HG02623 (cell line): ENCODE results near the gene PKD2L1.
"Not testable (repeated sequence)": the region's sequence is repeated elsewhere in the genome, so short reads cannot be mapped to it uniquely, and the experiment has no call there.

Experiments used
- ATAC-seq: cut with Tn5 transposase; IDR thresholded peaks from one replicate; pipeline ENCODE4 v1.9.1; 2021; ENCODE audit warnings: moderate library complexity; ENCODE audit not compliant: unreplicated experiment

PKD2L1 gene

GRCh38 chr10:100287756-100288155 lies 42.3 kb downstream of the PKD2L1 start:
- ATAC-seq = no peak

- peak; percentile 94 for ATAC-seq
Observed at GRCh38 chr10:100286051-100287033, 43.7 kb downstream of the PKD2L1 start, which contains the start of gene BLOC1S2. TSS of gene BLOC1S2 (minus strand) at chr10:100286680. CDS start at chr10:100286659, 21 bp downstream.

- ATAC-seq = not testable (repeated sequence)
Observed at GRCh38 chr10:100285326-100285725, 44.7 kb downstream of the PKD2L1 start.

- no peak for ATAC-seq
Observed at GRCh38 chr10:100282907-100283306, 47.1 kb downstream of the PKD2L1 start.

DNA sequence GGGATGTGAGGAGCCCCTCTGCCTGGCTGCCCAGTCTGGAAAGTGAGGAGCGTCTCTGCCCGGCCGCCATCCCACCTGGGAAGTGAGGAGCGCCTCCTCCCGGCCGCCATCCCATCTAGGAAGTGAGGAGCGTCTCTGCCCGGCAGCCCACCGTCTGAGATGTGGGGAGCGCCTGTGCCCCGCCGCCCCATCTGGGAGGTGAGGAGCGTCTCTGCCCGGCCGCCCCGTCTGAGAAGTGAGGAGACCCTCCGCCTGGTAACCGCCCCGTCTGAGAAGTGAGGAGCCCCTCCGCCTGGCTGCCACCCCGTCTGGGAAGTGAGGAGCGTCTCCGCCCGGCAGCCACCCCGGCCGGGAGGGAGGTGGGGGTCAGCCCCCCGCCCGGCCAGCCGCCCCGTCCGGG lies 53.1 kb downstream of the PKD2L1 start:
- ATAC-seq = not testable (repeated sequence)

DNA sequence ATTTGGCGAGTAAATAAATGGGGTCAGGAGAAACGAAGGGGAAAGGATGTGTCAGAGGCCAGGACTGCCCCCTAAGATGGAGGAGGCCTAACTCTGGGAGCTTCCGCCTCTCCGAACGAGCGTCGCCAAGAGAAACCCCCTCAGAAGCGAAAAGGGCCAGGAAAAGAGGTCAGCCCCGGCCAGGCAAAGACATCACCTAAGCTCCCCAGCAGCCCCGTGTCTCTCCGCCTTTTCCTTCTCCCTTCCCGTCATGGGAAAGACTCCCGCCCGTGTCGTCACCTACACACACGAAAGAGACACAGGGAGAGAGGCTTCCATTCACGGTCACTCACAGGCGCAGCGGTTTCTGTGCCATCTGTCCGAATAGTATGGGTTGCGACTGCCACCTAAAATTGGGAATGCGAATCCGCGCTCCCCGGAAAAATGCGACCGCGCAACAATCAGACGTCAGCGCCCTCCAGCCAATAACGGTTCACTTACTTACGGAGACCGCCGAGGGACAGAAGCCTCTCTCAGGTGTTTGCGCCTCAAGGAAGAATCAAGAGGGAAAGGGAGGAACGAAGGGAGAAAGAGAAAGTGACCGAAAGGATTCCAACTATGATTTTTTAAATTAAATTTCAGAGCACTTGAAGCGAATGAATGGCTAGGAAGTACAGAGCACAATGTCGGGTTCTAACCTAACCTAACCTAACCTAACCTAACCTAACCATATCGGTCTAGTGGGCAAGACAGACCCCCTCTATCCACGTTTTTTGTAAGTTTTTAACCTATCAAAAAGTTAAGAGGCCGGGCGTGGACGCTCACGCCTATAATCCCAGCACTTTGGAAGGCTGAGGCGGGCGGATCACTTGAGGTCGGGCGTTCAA lies 62.6 kb downstream of the PKD2L1 start, which contains the start of gene CWF19L1:
Gene CWF19L1, minus strand, starts transcription at position 400 of the 866 bp plus-strand sequence. Its CDS starts 45 bp downstream, at position 355.
- peak; percentile 77 for ATAC-seq

- no peak for ATAC-seq
Observed at GRCh38 chr10:100265821-100266485, 64.1 kb downstream of the PKD2L1 start.

- ATAC-seq = no peak
Observed at GRCh38 chr10:100254191-100254590, 75.8 kb downstream of the PKD2L1 start.

GRCh38 chr10:100253041-100253440 lies 77.0 kb downstream of the PKD2L1 start:
- ATAC-seq = no peak

DNA sequence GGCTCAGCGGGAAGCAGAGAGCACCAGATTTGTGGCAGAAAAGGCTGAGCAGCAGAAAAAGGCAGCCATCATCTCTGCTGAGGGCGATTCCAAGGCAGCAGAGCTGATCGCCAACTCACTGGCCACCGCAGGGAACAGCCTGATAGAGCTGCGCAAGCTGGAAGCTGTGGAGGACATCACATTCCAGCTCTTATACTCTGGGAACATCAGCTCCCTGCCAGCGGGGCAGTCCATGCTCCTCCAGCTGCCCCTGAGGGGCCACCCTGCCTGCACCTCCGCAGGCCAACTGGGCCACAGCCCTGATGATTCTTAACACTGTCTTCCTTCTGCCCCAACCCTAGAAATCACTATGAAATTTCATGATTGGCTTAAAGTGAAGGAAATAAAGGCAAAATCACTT lies 81.2 kb downstream of the PKD2L1 start:
- no peak for ATAC-seq

DNA sequence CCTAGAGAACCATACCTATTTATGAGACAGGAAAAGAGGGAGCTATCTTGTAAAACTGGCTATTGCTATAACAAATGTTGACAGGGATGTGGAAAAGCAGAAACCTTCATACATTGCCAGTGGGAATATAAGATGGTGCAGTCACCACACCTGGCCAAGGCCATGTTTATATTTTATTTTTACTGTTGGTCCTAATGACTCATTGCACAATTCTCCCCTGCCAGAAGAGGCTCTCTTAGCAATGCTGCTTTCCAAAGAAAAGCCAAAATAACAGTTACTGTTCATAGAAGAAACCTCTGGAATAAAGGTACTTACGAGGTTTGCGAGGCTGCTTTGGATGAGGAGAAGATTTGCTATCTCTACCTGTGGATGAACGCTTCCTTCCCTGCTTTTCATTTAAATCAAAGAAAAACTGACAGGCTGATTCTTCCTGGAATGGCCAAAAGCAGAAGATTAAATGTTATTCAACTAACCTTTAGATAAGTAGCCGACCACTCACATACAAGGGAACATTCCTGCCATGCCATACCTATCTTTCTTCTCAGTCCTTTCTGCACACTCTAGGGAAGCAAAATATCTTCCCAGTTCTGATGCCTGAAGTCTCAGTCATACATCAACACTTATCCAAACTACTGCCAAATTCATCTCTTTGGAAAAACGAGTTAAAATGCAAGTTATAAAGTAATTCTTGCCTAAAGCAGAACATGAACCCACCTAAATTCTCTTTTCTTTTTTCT lies 84.4 kb downstream of the PKD2L1 start:
- no peak for ATAC-seq

DNA sequence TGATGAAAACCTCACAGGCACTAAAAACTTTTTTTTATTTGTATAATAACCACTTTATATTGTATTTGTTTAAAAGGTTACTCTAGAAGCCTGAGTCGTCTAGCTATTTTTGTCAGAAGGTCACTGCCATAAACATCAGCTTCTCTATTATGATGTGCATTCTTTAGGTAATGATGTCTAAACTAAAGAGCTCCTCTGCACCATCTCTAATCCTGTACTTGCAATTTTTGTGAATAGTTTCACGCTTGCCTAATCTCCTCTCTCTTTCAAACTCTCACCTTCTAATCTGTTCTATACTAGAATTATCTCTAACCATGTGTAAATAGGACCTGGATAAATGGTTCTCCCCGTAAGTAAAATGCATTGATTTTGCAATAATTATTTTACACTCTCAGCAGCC lies 90.2 kb downstream of the PKD2L1 start:
- no peak for ATAC-seq

GRCh38 chr10:100238429-100238828 lies 91.6 kb downstream of the PKD2L1 start:
- no peak for ATAC-seq
